Hepatocyte (in vitro differentiated cells): Measurements from ENCODE around the gene SNX24.

Experiments used
- CTCF ChIP-seq: fragments of 200-600 bp; sonication (generic); IDR thresholded peaks from 2 replicates; pipeline ENCODE4 v1.5.1; 2016; ENCODE audit warnings: antibody characterized with exemption, mild to moderate bottlenecking; ENCODE audit not compliant: poor library complexity
- EZH2 ChIP-seq: fragments of 200-600 bp; sonication (generic); IDR thresholded peaks from 2 replicates; pipeline ENCODE4 v1.6.1; 2016; ENCODE audit warnings: antibody characterized with exemption, mild to moderate bottlenecking, borderline replicate concordance
- EZH2phosphoT487 ChIP-seq: fragments of 200-600 bp; sonication (generic); IDR thresholded peaks from one replicate; pipeline ENCODE4 v1.6.1; 2018; ENCODE audit warnings: antibody characterized with exemption, mild to moderate bottlenecking, low read depth, moderate library complexity; ENCODE audit not compliant: unreplicated experiment, severe bottlenecking

GRCh38 chr5:122967085-122967484 is 121.7 kb downstream of the SNX24 start:
- TF ChIP-seq EZH2 (no peak), EZH2phosphoT487 (no peak), CTCF (no peak)
